Sigmoid colon (tissue), 3 donors: ENCODE data around the gene IRGQ.

ENCODE experiments used
- POLR2A ChIP-seq, 2 donors: fragments of 450-650 bp; IDR thresholded peaks; one replicate each; pipeline ENCODE4 v1.6.1; 2016; ENCODE audit warnings: antibody characterized with exemption in 2 of 2, mild to moderate bottlenecking in 2 of 2, moderate library complexity in 2 of 2
- TF ChIP-seq, protein P1 (sequence below), 4 experiments: fragments of 450-650 bp in 3 of 4; fragments of 200-600 bp in 1 of 4; IDR thresholded peaks; one replicate each; pipeline ENCODE4 v1.5.1; 2016 to 2019; ENCODE audit warnings: antibody characterized with exemption in 4 of 4, mild to moderate bottlenecking in 3 of 4, moderate library complexity in 2 of 4

DNA sequence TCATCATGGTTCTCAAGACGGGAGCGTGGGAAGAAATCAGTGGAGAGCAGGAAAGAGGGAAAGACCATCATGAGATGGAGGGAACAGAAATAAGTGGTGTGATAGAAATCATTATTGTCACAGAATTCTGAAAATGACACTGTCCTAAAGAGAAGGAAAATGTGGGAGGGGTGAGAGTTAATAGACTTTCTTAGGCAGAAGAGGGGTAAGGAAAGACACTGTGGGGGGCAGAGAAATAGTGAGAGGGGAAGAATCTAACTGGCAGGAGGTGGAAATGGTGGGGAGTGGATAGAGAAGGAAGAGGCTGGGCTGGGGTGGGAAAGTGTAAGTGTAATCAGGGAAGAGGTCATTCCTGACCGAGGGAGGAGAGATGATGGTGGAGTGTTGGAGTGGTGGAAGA lies 17.1 kb downstream of the IRGQ start:
- no peak for TF ChIP-seq POLR2A (IDR thresholded peaks at IDR 0.05)
- TF ChIP-seq, protein P1, sequence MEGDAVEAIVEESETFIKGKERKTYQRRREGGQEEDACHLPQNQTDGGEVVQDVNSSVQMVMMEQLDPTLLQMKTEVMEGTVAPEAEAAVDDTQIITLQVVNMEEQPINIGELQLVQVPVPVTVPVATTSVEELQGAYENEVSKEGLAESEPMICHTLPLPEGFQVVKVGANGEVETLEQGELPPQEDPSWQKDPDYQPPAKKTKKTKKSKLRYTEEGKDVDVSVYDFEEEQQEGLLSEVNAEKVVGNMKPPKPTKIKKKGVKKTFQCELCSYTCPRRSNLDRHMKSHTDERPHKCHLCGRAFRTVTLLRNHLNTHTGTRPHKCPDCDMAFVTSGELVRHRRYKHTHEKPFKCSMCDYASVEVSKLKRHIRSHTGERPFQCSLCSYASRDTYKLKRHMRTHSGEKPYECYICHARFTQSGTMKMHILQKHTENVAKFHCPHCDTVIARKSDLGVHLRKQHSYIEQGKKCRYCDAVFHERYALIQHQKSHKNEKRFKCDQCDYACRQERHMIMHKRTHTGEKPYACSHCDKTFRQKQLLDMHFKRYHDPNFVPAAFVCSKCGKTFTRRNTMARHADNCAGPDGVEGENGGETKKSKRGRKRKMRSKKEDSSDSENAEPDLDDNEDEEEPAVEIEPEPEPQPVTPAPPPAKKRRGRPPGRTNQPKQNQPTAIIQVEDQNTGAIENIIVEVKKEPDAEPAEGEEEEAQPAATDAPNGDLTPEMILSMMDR (IDR thresholded peaks at IDR 0.05), result no peak
